Stimulated activated CD4-positive, alpha-beta T cell treated with anti-CD3 and anti-CD28 coated beads, Interleukin-4, amount 100 ng/mL, for 24 hours (primary cell): ENCODE results near the gene PRPF31.
"Not testable (repeated sequence)": the region's sequence is repeated elsewhere in the genome, so short reads cannot be mapped to it uniquely, and the experiment has no call there.

Source experiments
- DNase-seq: peaks from one replicate; pipeline ENCODE4 v3.0.0-alpha.2; 2020

Gene PRPF31

GRCh38 chr19:54165222-54165621, 49.7 kb downstream of the PRPF31 start:
- DNase-seq, result no peak

GRCh38 chr19:54168174-54168917, 52.8 kb downstream of the PRPF31 start:
- DNase-seq, result peak; percentile 95

GRCh38 chr19:54169149-54169740, 53.7 kb downstream of the PRPF31 start:
- no peak for DNase-seq

- not testable (repeated sequence) for DNase-seq
Measured at GRCh38 chr19:54171736-54172431, 56.3 kb downstream of the PRPF31 start.

GRCh38 chr19:54172471-54173358, 57.2 kb downstream of the PRPF31 start, which contains the start of gene TMC4:
Gene TMC4 (minus strand): TSS chr19:54173160. CDS start chr19:54173117, 43 bp downstream.
- DNase-seq, result no peak

GRCh38 chr19:54173359-54173699, 57.8 kb downstream of the PRPF31 start:
- DNase-seq, result no peak

GRCh38 chr19:54173951-54174834, 58.6 kb downstream of the PRPF31 start:
- no peak for DNase-seq

- peak; percentile 33 for DNase-seq
Measured at GRCh38 chr19:54178581-54179261, 63.2 kb downstream of the PRPF31 start.

GRCh38 chr19:54179262-54179852, 63.8 kb downstream of the PRPF31 start:
- DNase-seq, result no peak

GRCh38 chr19:54179921-54180461, 64.4 kb downstream of the PRPF31 start:
- DNase-seq, result no peak

- no peak for DNase-seq
Measured at GRCh38 chr19:54180691-54181091, 65.1 kb downstream of the PRPF31 start.
